Thoracic aorta (tissue), 2 donors: Measurements from ENCODE around the gene HOXC12. TPM values are rescaled to one million over a fixed set of nuclear protein-coding genes. Genes with fewer than 3 reads are reported as not detected.
A peak's percentile ranks its signal among the peaks of the same experiment; 100 is the strongest.

Experiments used
- ATAC-seq: fragments of 150-250 bp; one replicate; pipeline ENCODE4 v1.8.0; 2017; ENCODE audit warnings: low read depth; ENCODE audit not compliant: insufficient number of reproducible peaks, low FRiP score
- DNase-seq: peaks from one replicate; pipeline ENCODE4 v3.0.0-alpha.2; 2020; ENCODE audit warnings: low spot score
- H3K27ac ChIP-seq, 2 donors: fragments of 200-600 bp; sonication (generic); 1 replicate in 1 of 2; 2 replicates in 1 of 2; pipeline ENCODE4 v1.5.1; 2016; ENCODE audit warnings: mild to moderate bottlenecking in 2 of 2, moderate library complexity in 2 of 2
- H3K27me3 ChIP-seq: fragments of 200-600 bp; sonication (generic); replicated peaks from 2 replicates; pipeline ENCODE4 v1.6.0; 2016; ENCODE audit warnings: mild to moderate bottlenecking; ENCODE audit not compliant: insufficient read depth
- H3K36me3 ChIP-seq: fragments of 200-600 bp; sonication (generic); one replicate; pipeline ENCODE4 v1.5.1; 2016
- H3K4me1 ChIP-seq, 2 donors: fragments of 200-600 bp; sonication (generic); 1 replicate in 1 of 2; 2 replicates in 1 of 2; pipeline versions ENCODE4 v1.5.1 to v1.6.0; 2016; ENCODE audit warnings: low read depth in 2 of 2, mild to moderate bottlenecking in 1 of 2; ENCODE audit not compliant: control insufficient read depth in 1 of 2
- H3K4me3 ChIP-seq: fragments of 200-600 bp; sonication (generic); 2 replicates; pipeline ENCODE4 v1.5.1; 2016; ENCODE audit warnings: mild to moderate bottlenecking
- H3K9me3 ChIP-seq: fragments of 200-600 bp; sonication (generic); 2 replicates; pipeline ENCODE4 v1.5.1; 2016
- total RNA-seq, 2 donors: library from RNA; depleted of rRNA; stranded (reverse); fragments of >200 nt; gene quantifications; one replicate each; pipeline versions ENCODE4 v1.1.0 to v1.2.3, GENCODE V29; 2016
- TF ChIP-seq, protein P1 (sequence below): fragments of 200-600 bp; sonication (generic); IDR thresholded peaks from one replicate; pipeline ENCODE4 v1.5.1; 2019; ENCODE audit warnings: antibody characterized with exemption

HOXC12 gene
- total RNA-seq, 2 donors from 2014 or later, result not detected

DNA sequence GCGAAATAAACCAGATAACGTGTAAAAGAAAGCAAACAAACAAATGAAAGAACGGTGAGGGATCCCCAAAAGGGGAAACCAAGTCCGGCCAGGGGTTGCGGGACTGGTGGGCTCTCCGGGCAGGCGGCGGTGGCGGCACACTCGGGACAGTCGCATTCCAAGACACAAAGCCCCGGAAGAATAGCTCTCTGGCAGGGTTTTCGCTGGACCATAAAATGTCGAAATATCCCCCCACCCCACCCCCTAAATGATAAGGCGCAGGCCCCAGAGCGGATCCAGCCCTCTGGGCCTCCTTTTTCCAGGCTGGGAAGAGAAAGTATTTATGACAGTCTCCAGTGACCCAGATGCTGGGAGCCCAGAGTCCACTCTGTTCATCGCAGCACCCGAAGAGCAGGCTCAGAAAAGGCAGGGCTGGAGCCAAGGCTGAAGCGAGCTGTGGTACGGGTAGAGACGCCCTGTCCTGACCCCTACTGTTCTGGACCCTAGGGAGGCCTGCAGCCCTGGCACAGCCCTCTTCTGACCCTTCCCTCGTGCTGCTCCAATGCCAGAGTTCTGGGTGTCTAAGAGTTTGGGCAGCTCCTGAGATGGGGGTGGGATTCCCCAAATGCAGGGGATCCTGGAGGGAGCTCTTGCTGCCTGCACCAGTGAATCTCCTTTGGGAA is 52.0 kb downstream of the HOXC12 start:
- no peak overlapping the region for H3K27ac ChIP-seq
- peaks cover 3 to 14% of the 10 kb centered on the region in 2 donors for H3K4me1 ChIP-seq
- peak overlapping the region; percentile 55 for H3K4me3 ChIP-seq
- DNase-seq (no peak), ATAC-seq (no peak)
- TF ChIP-seq, protein P1, sequence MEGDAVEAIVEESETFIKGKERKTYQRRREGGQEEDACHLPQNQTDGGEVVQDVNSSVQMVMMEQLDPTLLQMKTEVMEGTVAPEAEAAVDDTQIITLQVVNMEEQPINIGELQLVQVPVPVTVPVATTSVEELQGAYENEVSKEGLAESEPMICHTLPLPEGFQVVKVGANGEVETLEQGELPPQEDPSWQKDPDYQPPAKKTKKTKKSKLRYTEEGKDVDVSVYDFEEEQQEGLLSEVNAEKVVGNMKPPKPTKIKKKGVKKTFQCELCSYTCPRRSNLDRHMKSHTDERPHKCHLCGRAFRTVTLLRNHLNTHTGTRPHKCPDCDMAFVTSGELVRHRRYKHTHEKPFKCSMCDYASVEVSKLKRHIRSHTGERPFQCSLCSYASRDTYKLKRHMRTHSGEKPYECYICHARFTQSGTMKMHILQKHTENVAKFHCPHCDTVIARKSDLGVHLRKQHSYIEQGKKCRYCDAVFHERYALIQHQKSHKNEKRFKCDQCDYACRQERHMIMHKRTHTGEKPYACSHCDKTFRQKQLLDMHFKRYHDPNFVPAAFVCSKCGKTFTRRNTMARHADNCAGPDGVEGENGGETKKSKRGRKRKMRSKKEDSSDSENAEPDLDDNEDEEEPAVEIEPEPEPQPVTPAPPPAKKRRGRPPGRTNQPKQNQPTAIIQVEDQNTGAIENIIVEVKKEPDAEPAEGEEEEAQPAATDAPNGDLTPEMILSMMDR, result no peak
- no peaks in the 10 kb centered on the region for H3K36me3 ChIP-seq
- H3K27me3 ChIP-seq, result peaks cover 2% of the 10 kb centered on the region
- H3K9me3 ChIP-seq, result no peaks in the 10 kb centered on the region

DNA sequence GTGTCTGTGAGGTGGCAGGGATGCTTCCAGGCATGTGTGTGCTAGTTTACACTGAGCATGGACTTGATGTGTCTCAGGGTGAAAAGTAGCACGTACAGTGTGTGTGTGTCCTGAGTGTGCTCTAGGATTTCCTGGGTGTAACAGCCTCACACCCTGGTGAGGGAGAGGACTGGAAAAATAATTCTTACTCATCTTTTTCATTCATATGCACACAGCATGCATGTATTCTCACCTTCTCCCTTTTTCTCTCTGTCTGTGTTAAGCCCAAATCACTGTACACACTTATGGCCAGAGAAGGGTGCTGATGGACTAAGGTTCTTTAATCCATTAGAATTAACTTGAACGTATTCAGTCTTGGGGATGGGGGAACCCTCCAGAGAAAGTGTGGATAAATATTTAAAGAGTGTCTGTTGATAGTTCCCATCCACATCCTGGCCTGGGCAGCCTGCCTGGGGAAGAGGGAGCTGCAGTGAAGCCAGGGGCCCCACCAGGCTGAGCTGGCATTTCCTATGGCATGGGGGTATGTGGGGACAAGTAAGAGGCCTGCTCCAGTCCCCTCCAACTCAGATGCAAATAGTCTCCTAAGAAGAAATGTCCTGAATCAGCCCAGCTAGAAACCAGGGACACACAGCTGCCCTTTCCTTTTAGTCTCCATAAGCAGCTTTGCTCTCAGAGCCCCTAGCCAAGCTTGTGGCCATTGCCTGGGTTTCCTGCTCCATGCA is 53.0 kb downstream of the HOXC12 start:
- DNase-seq, result no peak
- Histone ChIP-seq H3K27ac (no peak overlapping the region), H3K4me1 (peaks cover 3 to 14% of the 10 kb centered on the region in 2 donors), H3K27me3 (no peaks in the 10 kb centered on the region), H3K36me3 (no peaks in the 10 kb centered on the region), H3K9me3 (no peaks in the 10 kb centered on the region), H3K4me3 (no peak overlapping the region)
- TF ChIP-seq, protein P1, result no peak
- ATAC-seq, result no peak

DNA sequence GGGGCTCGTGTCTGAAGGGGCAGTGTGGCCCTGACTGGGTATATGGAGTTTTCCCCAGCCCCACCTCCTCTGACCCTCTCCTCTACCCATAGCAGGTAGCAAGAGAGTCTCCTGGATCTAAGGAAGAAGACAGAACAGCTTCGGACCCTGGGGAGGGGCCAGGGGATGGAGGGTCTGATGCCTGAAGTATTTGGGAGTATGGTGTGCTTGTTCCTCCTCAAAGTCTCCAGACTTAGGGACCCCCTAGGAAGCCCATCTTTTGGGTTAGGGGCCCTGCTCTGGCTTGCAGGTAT is 53.5 kb downstream of the HOXC12 start:
- DNase-seq, result no peak
- Histone ChIP-seq H3K27me3 (no peaks in the 10 kb centered on the region), H3K9me3 (no peaks in the 10 kb centered on the region), H3K4me1 (peaks cover 3 to 14% of the 10 kb centered on the region in 2 donors), H3K27ac (no peak overlapping the region), H3K4me3 (no peak overlapping the region), H3K36me3 (no peaks in the 10 kb centered on the region)
- ATAC-seq, result no peak
- TF ChIP-seq, protein P1, result no peak

Other genes starting within 250 kb of the HOXC12 start
- 100 to 1,000 TPM; 272 to 336 TPM for gene CALCOCO1, start 227.5 kb upstream of the HOXC12 start, total RNA-seq
- gene CISTR, start 202.9 kb upstream of the HOXC12 start, total RNA-seq, result not detected
- not detected for gene HOXC13, start 16.1 kb upstream of the HOXC12 start, total RNA-seq
- gene HOXC11, start 18.2 kb downstream of the HOXC12 start, total RNA-seq, result not detected
- gene HOTAIR, start 20.1 kb downstream of the HOXC12 start, total RNA-seq, result not detected
- not detected for gene HOXC10, start 30.2 kb downstream of the HOXC12 start, total RNA-seq
- not detected for gene HOXC9, start 45.3 kb downstream of the HOXC12 start, total RNA-seq
- not detected for gene HOXC8, start 54.1 kb downstream of the HOXC12 start, total RNA-seq
- not detected for gene HOXC6, start 73.5 kb downstream of the HOXC12 start, total RNA-seq
- gene HOXC5, start 78.1 kb downstream of the HOXC12 start, total RNA-seq, result 1 to 10 TPM in 1 of 2 donors, not detected in 1; 1.8 TPM
- gene HOXC4, start 98.9 kb downstream of the HOXC12 start, total RNA-seq, result 1 to 10 TPM in 1 of 2 donors, not detected in 1; 1.2 TPM
- 10 to 100 TPM; 29.4 to 39.3 TPM for gene SMUG1, start 234.1 kb downstream of the HOXC12 start, total RNA-seq